Fibroblast of skin of abdomen (primary cell): ENCODE results near the gene MEGF6.

Experiments
- DNase-seq: peaks from one replicate; pipeline ENCODE4 v3.0.0-alpha.2; 2013

Gene MEGF6

GRCh38 chr1:3454811-3455618 lies 156.3 kb downstream of the MEGF6 start:
- no peak for DNase-seq

DNA sequence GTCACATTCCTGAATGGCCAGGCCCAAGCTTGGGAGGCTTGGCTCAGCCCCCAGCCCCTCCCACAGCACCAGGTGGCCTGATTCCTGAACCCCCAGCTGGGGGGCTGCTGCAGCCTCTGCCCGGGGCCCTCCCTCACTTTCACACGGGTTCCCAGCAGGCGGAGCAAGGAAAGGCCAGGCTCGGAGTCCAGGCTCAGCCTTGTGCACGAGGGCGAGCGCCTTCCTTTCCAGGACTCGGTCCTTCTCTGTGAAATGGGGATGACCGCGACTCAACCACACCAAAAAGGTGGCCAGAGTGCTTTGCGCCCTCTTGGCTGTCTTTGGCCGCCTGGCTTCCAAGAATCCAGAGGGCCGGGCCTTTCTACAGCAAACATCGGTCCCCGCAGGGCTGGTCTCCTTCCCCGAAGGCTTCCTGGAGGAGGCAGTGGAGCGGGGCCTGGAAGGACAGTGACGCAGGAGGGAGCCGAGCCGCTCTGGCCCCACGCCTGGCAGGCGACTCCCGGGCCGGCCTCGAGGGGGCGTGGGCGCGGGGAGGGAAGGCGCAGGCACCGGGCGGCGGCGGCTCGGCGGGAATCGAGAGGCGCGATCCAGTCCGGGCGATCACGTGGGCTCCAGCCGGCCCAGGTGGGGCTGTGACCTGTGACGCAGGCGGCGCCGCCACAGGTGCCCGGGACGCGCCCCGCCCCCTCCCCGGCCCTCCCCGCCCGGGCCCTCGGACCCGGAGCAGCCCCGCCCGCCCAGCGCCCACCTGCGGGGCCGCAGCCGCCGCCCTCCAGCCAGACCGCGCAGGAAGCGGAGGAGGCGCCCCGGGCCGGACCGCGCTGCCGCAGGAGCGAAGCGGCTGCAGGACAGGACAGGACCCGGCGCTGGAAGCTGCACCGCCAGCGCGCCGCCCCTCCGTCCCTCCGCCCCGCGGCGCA lies 157.2 kb downstream of the MEGF6 start, which contains the start of gene ARHGEF16:
TSS of gene ARHGEF16 (plus strand) at position 775 of the 920 bp plus-strand sequence. CDS start 8,420 bp downstream, outside the sequence.
- peak; percentile 9 for DNase-seq

DNA sequence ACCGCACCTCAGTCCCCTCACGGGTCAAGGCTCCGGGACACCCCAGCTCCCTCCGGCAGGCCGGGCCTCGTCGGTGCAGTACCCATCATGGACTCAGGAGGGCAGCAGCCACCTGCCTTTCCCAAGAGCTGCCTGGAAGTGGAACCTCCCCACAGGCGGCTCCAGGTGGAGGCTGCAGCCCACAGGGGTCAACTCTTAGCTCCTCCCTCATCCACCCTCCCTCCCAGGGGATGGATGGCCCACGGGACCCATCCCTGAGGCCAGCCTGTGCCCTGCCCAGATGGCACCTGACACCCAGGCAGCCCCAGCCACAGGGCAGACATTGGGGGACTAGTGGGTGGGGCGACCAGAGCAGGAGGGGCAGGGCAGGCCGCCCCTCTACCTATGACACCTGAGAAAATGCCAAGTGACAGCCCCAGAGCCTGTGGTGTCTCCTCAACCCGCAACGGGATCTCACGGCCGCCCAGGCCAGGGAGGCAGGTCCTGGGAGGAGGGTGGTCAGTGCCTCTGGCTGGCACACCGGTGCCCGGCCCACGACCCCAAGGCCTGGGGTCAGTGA lies 158.0 kb downstream of the MEGF6 start:
- DNase-seq = peak; percentile 42

GRCh38 chr1:3452866-3453175 lies 158.5 kb downstream of the MEGF6 start:
- DNase-seq = no peak

DNA sequence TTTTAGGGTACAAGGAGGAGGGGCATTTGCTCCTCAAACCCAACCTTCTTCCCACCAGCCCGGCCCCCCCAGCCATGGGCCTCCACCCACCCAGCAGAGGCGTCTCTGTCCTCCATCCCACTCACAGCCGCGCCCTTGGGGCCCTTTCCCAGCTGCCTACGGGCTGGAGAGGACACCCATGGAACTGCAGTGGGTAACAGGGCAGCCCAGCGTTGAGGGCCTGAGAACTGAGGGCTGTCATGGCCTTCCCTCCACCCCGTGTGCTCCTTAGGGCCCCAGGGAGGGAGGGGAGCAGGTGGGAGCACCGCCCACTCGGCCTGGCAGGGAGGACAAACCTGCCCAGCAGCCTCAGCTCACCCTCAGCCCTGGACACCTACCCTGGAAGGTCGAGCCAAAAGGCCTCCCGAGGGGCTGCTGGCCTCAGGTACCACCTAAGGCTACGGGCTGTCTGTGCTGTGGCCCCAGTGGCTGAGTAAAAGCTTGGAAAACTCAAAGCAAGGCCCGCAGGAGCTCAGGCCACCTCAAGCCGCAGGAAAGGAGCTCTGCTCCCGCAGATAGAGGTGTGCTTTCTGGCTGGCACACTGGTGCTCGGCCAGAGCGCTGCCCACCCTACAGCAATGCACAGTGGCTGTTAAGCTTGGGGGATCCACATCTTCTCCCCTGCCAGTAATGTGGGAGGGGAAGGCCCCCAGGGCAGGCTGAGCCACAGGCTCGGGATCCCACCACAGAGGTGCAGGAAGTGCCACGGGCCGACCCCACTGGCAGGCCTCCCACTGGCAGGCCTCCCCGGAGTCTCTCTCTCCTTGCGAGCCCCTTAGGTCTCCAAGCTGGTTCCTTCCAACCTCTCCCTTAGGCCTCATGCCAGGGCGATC lies 159.1 kb downstream of the MEGF6 start:
- no peak for DNase-seq

DNA sequence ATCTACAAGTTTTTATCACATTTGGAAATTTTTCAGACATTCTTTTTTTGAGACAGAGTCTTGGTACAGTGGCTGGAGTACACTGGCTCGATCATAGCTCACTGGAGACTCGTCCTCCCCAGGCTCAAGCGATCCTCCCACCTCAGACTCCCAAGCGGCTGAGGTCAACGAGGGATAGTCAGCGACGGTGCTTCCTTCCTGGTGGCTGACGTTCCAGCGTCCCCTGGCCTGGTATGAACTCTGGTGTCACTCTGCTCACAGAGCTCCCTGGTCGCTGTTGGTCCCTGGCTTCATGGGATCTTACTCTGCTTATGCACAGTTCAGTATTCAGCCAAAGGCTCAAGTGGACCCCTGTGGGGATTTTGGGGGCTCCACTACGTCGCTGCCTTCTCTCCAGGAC lies 160.3 kb downstream of the MEGF6 start:
- no peak for DNase-seq

DNA sequence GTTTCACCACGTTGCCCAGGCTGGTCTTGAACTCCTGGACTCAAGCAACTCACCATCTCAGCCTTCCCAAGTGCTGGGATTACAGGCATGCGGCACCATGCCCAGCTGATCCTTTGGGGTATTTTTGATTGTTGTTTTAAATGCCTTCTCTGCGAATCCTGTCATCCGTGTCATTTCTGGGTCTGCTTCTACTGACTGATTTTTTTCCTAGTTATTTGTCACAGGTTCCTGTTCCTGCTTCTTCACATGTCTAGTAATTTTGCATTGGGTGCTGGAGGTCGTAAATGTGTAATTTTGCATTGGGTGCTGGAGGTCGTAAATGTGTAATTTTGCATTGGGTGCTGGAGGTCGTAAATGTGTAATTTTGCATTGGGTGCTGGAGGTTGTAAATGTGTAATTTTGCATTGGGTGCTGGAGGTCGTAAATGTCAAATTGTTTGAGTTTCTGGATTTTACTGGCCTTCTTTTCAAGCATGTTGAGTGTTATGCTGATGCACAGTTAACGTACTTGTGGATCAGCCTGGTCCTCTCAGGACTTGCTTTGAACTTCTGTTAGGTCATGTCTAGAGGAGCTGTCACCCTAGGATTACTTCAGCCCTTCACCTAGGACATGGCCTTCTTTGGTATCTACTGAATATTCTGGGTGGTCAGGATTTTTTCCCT lies 161.0 kb downstream of the MEGF6 start:
- no peak for DNase-seq

DNA sequence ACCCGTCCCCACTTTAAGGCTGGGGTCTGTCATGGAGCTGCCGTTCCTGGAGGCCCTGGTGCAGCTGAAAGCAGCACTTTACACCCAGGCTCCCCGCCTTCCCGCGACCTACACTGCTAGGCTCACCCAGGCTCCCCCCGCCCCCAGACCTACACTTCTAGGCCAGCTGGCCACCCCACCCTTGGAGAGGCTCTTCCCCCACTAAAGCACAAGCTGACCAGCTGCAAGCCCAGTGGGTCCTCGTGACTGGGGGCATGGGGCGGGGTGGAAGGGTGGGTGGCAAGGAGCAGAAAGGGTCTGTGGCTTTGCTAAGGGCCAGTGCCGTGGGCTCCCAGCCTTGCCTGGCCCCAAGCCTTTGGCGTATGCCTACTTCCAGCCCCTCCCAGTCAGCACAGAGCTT lies 166.6 kb downstream of the MEGF6 start:
- no peak for DNase-seq

GRCh38 chr1:3444298-3444697 lies 167.0 kb downstream of the MEGF6 start:
- DNase-seq = no peak

DNA sequence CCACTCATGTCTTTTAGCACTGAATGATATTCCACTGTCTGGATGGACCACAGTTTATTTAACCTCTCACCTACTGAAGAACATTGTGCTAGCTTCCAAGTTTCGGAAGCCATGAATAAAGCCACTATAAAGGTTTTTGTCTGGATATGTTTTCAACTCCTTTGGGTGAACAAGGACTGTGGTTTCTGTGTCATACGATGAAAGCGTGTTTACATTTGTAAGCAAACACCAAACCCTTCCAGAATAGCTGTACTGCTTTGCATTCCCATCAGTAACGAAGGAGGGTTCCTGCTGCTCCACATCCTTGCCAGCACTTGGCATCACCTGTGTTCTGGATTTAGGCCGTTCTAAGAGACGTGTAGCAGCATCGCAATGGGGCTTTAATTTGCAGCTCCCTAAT lies 167.5 kb downstream of the MEGF6 start:
- no peak for DNase-seq

GRCh38 chr1:3442901-3443300 lies 168.4 kb downstream of the MEGF6 start:
- DNase-seq = no peak

GRCh38 chr1:3442331-3442730 lies 169.0 kb downstream of the MEGF6 start:
- DNase-seq = no peak

DNA sequence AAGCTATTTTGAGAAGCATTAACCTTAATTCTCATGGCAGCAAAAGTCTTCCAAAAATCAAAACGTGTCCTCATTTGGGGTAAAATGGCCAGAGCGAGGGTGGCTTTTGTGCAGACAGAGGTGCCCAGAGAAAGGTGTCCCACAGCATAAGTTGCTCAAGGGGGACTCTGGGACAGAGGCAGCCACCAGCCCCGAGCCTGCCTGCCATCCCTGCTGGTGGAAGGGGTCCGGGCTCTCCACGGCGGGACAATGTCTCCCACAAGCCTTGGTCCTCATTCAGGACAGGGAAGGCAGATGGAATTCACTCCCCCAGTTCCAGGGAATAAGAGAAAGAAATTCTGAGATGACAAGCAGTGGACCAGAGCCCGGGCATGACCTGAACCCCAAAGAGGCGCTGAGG lies 169.4 kb downstream of the MEGF6 start:
- DNase-seq = no peak

DNA sequence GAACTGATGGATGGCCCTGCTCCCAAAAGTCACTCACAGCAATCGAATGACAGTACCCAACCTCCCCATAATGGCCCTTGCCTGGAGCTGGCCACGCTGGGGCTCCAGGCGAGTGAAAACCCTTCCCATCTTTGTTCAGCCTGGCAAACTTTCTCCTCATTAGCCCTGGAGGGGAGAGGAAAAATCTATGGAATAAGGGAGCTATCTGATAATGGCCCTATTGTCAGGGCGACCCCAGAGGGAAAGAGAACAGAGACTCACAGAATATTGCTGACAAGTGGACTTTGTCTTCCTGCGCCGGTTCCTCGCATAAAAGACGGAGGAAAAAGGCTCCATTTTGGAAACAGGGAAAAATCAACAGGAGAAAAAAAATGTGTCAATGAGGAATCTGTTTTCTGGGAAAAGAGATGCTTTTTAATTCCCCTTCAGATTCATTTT lies 169.9 kb downstream of the MEGF6 start:
- no peak for DNase-seq

DNA sequence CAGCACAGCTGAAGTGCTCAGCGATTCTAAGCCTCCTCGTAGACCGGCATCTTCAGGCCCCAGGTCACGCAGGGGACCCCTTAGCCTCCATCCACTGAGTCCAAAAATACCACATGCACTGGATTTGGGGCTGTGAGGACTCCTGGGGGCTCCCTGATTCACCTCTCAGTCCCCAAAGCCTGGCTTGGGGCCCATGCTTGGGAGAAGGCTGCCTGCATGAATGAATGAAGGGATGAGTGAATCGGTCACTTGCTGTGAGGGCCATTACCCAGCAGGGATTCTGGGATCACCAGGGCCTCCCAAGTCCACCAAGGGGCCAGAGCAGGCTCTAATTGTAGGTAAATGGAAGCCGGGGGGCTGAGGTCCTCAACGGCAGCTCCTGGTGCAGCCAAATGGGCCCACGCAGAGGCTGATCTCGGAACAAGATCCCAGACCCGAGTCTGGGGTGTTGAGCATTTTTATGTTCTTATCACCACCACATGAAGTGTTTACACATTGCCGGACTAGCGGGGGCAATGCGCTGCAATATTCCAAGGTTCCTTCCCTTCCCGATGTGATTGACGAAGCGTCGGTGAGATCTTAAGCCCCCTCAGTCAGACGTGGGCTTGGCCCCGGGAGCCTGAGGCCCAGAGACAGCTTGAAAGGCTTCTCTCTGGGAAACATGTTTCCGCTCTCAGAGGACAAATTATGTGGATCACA lies 170.4 kb downstream of the MEGF6 start:
- no peak for DNase-seq

DNA sequence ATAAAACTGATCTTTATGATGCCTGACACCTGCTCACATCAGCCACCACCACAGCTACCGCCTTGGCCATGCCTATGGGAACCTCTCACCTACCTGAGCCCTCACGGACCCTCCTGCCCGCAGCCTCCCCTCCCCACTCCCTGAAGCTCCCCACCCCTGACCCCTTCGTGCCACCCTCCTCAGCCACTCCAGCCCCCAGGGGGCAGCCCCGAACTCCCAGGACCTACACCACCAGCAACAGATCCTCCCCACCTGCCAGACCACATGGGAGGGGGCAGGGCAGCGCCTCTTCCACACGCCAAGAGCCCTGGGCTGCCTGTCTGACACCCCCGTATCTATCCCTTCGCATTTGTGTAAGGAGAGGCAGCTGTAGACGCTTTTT lies 171.0 kb downstream of the MEGF6 start:
- no peak for DNase-seq
